ENCODE measurements around the gene SMIM10.
"Not testable (repeated sequence)": the region's sequence is repeated elsewhere in the genome, so short reads cannot be mapped to it uniquely, and the experiment has no call there.

DNA sequence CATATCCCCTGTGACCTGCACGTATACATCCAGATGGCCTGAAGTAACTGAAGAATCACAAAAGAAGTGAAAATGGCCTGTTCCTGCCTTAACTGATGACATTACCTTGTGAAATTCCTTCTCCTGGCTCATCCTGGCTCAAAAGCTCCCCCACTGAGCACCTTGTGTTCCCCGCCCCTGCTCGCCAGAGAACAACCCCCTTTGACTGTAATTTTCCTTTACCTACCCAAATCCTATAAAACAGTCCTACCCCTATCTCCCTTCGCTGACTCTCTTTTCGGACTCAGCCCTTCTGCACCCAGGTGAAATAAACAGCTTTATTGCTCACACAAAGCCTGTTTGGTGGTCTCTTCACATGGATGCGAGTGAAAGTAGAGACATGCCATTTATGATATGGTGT, 44.4 kb upstream of the SMIM10 start:
- TF ChIP-seq, protein P1, sequence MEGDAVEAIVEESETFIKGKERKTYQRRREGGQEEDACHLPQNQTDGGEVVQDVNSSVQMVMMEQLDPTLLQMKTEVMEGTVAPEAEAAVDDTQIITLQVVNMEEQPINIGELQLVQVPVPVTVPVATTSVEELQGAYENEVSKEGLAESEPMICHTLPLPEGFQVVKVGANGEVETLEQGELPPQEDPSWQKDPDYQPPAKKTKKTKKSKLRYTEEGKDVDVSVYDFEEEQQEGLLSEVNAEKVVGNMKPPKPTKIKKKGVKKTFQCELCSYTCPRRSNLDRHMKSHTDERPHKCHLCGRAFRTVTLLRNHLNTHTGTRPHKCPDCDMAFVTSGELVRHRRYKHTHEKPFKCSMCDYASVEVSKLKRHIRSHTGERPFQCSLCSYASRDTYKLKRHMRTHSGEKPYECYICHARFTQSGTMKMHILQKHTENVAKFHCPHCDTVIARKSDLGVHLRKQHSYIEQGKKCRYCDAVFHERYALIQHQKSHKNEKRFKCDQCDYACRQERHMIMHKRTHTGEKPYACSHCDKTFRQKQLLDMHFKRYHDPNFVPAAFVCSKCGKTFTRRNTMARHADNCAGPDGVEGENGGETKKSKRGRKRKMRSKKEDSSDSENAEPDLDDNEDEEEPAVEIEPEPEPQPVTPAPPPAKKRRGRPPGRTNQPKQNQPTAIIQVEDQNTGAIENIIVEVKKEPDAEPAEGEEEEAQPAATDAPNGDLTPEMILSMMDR (IDR thresholded peaks at IDR 0.05): not testable (repeated sequence)
- TF ChIP-seq SIN3A (IDR thresholded peaks at IDR 0.05; ENCODE audit: borderline replicate concordance, insufficient read depth, low read depth, low read length): not testable (repeated sequence)
- TF ChIP-seq, protein P2, sequence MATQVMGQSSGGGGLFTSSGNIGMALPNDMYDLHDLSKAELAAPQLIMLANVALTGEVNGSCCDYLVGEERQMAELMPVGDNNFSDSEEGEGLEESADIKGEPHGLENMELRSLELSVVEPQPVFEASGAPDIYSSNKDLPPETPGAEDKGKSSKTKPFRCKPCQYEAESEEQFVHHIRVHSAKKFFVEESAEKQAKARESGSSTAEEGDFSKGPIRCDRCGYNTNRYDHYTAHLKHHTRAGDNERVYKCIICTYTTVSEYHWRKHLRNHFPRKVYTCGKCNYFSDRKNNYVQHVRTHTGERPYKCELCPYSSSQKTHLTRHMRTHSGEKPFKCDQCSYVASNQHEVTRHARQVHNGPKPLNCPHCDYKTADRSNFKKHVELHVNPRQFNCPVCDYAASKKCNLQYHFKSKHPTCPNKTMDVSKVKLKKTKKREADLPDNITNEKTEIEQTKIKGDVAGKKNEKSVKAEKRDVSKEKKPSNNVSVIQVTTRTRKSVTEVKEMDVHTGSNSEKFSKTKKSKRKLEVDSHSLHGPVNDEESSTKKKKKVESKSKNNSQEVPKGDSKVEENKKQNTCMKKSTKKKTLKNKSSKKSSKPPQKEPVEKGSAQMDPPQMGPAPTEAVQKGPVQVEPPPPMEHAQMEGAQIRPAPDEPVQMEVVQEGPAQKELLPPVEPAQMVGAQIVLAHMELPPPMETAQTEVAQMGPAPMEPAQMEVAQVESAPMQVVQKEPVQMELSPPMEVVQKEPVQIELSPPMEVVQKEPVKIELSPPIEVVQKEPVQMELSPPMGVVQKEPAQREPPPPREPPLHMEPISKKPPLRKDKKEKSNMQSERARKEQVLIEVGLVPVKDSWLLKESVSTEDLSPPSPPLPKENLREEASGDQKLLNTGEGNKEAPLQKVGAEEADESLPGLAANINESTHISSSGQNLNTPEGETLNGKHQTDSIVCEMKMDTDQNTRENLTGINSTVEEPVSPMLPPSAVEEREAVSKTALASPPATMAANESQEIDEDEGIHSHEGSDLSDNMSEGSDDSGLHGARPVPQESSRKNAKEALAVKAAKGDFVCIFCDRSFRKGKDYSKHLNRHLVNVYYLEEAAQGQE (IDR thresholded peaks at IDR 0.05; ENCODE audit: insufficient read depth in 1 of 2, low read depth in 2 of 2, low read length in 1 of 2): not testable (repeated sequence)

Measured in Panc1 (cell line).